Heart left ventricle (tissue), 16 donors: ENCODE results near the gene FXYD7. TPM values are rescaled to one million over a fixed set of nuclear protein-coding genes. Genes with fewer than 3 reads are reported as not detected.

Experiments used
- ATAC-seq, 4 donors: fragments of 200-7000 bp; cut with Tn5 transposase; one replicate each; pipeline ENCODE4 v1.9.1; 2020 to 2022; ENCODE audit warnings: moderate library complexity in 4 of 4, mild to moderate bottlenecking in 3 of 4, moderate number of reproducible peaks in 1 of 4
- DNase-seq, 5 donors: peaks; one replicate each; pipeline ENCODE4 v3.0.0-alpha.2; 2020
- H3K27ac ChIP-seq, 12 donors: fragments of 200-600 bp; sonication (generic) in 4 of 12; one replicate each; pipeline versions ENCODE4 v1.5.0 to v1.8.0; 2016 to 2022; ENCODE audit warnings: mild to moderate bottlenecking in 2 of 12
- H3K27me3 ChIP-seq, 9 donors: fragments of 200-600 bp; sonication (generic) in 2 of 9; one replicate each; pipeline versions ENCODE4 v1.5.1 to v1.8.0; 2016 to 2022; ENCODE audit warnings: mild to moderate bottlenecking in 3 of 9
- H3K36me3 ChIP-seq, 9 donors: fragments of 200-600 bp; sonication (generic) in 2 of 9; one replicate each; pipeline versions ENCODE4 v1.5.0 to v1.8.0; 2018 to 2022; ENCODE audit warnings: mild to moderate bottlenecking in 2 of 9
- H3K4me1 ChIP-seq, 12 donors: fragments of 200-600 bp; sonication (generic) in 4 of 12; one replicate each; pipeline versions ENCODE4 v1.5.0 to v1.8.0; 2016 to 2022; ENCODE audit warnings: mild to moderate bottlenecking in 3 of 12
- H3K4me3 ChIP-seq, 12 donors: fragments of 200-600 bp; sonication (generic) in 4 of 12; one replicate each; pipeline versions ENCODE4 v1.5.0 to v1.8.0; 2017 to 2022; ENCODE audit warnings: mild to moderate bottlenecking in 9 of 12, moderate library complexity in 4 of 12
- H3K9me3 ChIP-seq, 12 donors: fragments of 200-600 bp; sonication (generic) in 4 of 12; one replicate each; pipeline versions ENCODE4 v1.5.0 to v1.8.0; 2016 to 2022; ENCODE audit warnings: mild to moderate bottlenecking in 1 of 12
- CTCF ChIP-seq, 12 donors: fragments of 200-600 bp; sonication (generic) in 4 of 12; IDR thresholded peaks; one replicate each; pipeline versions ENCODE4 v1.5.0 to v1.8.0; 2018 to 2022; ENCODE audit warnings: antibody characterized with exemption in 12 of 12, mild to moderate bottlenecking in 5 of 12
- POLR2A ChIP-seq, 2 donors: fragments of 450-650 bp; IDR thresholded peaks; one replicate each; pipeline ENCODE4 v1.6.1; 2017; ENCODE audit warnings: antibody characterized with exemption in 2 of 2, mild to moderate bottlenecking in 2 of 2, moderate library complexity in 2 of 2
- WGBS, 4 donors: extraction: QIAGEN DNeasy Blood & Tissue Kit in 2 of 4; methylation state at CpG; one replicate each; pipeline versions ENCODE4 v1.1.5 to v1.1.7; 2013 to 2018; 5-methylcytosine and 5-hydroxymethylcytosine counted together
- intact Hi-C, 10 donors: fragments of 100-400 bp; cut with DNase I; formaldehyde crosslinking; loops; one replicate each; pipeline versions ENCODE4 v1.11.1 to v1.14.2; 2022
- polyA plus RNA-seq, 2 donors: library from polyadenylated mRNA; stranded (reverse); fragments of 200-250 nt; gene quantifications; one replicate each; pipeline ENCODE4 v1.2.3, GENCODE V29; 2013
- total RNA-seq, 9 donors: library from RNA; depleted of rRNA in 2 of 9; stranded (reverse); fragments of >200 nt in 2 of 9; fragmentation: NEBNext Ultra II Directional in 3 of 9; extraction: Animal tissue kit (Norgen Biotek cat#: 25700) in 3 of 9; gene quantifications; one replicate each; pipeline versions ENCODE4 v1.1.0 to v1.2.4, GENCODE V29; 2016 to 2023
- donor health status: ischemic (EF 13 %, LVEDD 7.1; RV severe dilation, severe dysfunction).
- donor health status: healthy with polysubstance abuse.
- donor health status: DM: no; HTN: yes; CAD: no.
- donor health status: DM: no; HTN: no; CAD: no.
- donor health status: ischemic (EF 25% LVEDD 6.9; RV normal size, moderate dysfunction).
- donor health status: ischemic (EF 25% LVEDD 5.7; RV mildly dilated, moderate dysfunction).
- donor health status: healthy.
- donor health status: DM: yes; HTN: yes; CAD: no.
- donor health status: ischemic (EF 35%, LVEDD 5.7; RV mildly dilated, moderate dysfunction).
- donor health status: nonischemic (EF 11% LVEDD 7.7; RV severe dilation, severe dysfunction).
- donor health status: DM: yes; HTN: yes; CAD: no.
- donor health status: PGD.
- donor health status: ischemic (EF 29% LVEDD 5.4; RV normal size, mild dysfunction).
- donor health status: nonischemic (EF 23%, LVEDD 6.1; RV moderate dilation, normal function).

The FXYD7 gene
- total and polyA plus RNA-seq, 11 donors = 0.21 to 0.52 (median 0.28) TPM; not detected in 8

- DNase-seq (peak in 1 of 5 donors; percentile 35), ATAC-seq (no peak)
- H3K27me3 ChIP-seq = peaks cover 0 to 23% (median 0%) of the 10 kb centered on the region in 9 donors
- peaks cover 0 to 9% (median 0%) of the 10 kb centered on the region in 9 donors for H3K36me3 ChIP-seq
- intact Hi-C loops = loop anchor here in 7 of 10 donors (2.0 to 10.0 kb wide), 4 partner anchors 124 to 132 kb away; partner anchors contain the start of gene USF2 (in 6 of the 7)
- H3K4me3 ChIP-seq = peak overlapping the region; percentile 7 to 71 (median 56)
- 51 to 54% (median 53%) methylated on average over 12 of the region's 12 CpGs for WGBS, 4 donors
- H3K27ac ChIP-seq = peak overlapping the region; percentile 78 to 100 (median 96)
- peaks cover 0 to 61% (median 41%) of the 10 kb centered on the region in 12 donors for H3K4me1 ChIP-seq
- no peak for TF ChIP-seq CTCF (IDR thresholded peaks at IDR 0.05)
- no peak for TF ChIP-seq POLR2A (IDR thresholded peaks at IDR 0.05)
- H3K9me3 ChIP-seq = no peaks in the 10 kb centered on the region
Measured at GRCh38 chr19:35140207-35140961, 2.7 kb upstream of the FXYD7 start.

- ATAC-seq = peak; percentile 61 to 78 (median 65)
- Histone ChIP-seq H3K27ac (peak overlapping the region in 11 of 12 donors; percentile 29 to 100 (median 96)), H3K4me1 (peaks cover 0 to 57% (median 39%) of the 10 kb centered on the region in 12 donors), H3K4me3 (peak overlapping the region in 11 of 12 donors; percentile 7 to 71 (median 58)), H3K36me3 (peaks cover 0 to 9% (median 0%) of the 10 kb centered on the region in 9 donors), H3K27me3 (peaks cover 0 to 23% (median 0%) of the 10 kb centered on the region in 9 donors), H3K9me3 (no peaks in the 10 kb centered on the region)
- intact Hi-C loops = loop anchor here in 7 of 10 donors (1.0 to 10.0 kb wide), 5 partner anchors 17 to 131 kb away; partner anchors contain the start of gene USF2 (in 6 of the 7)
- peak; percentile 59 to 81 for TF ChIP-seq POLR2A (IDR thresholded peaks at IDR 0.05)
- TF ChIP-seq CTCF (IDR thresholded peaks at IDR 0.05) = peak in 10 of 12 donors; percentile 15 to 62 (median 36)
- 12 to 19% (median 16%) methylated on average over 41 to 48 of the region's 48 CpGs for WGBS, 4 donors
- DNase-seq = peak; percentile 90 to 97 (median 94)
Measured at GRCh38 chr19:35140962-35141836, 1.9 kb upstream of the FXYD7 start.

GRCh38 chr19:35141837-35142605 lies 1.0 kb upstream of the FXYD7 start:
- Histone ChIP-seq H3K27me3 (peaks cover 0 to 23% (median 0%) of the 10 kb centered on the region in 9 donors), H3K27ac (peak overlapping the region in 4 of 12 donors; percentile 4 to 29 (median 12)), H3K36me3 (peaks cover 0 to 9% (median 0%) of the 10 kb centered on the region in 9 donors), H3K4me3 (peak overlapping the region in 4 of 12 donors; percentile 18 to 45 (median 24)), H3K4me1 (peaks cover 0 to 57% (median 39%) of the 10 kb centered on the region in 12 donors), H3K9me3 (no peaks in the 10 kb centered on the region)
- 43 to 56% (median 49%) methylated on average over 17 to 21 of the region's 21 CpGs for WGBS, 4 donors
- DNase-seq (peak in 2 of 5 donors; percentile 35 to 44), ATAC-seq (no peak)
- intact Hi-C loops = loop anchor here in 7 of 10 donors (1.0 to 10.0 kb wide), 5 partner anchors 18 to 130 kb away; partner anchors contain the start of gene USF2 (in 6 of the 7)
- no peak for TF ChIP-seq CTCF (IDR thresholded peaks at IDR 0.05)
- no peak for TF ChIP-seq POLR2A (IDR thresholded peaks at IDR 0.05)
